HG02678 (cell line): ENCODE measurements around the gene DPP4.

ENCODE experiments used
- ATAC-seq: cut with Tn5 transposase; IDR thresholded peaks from one replicate; pipeline ENCODE4 v1.9.1; 2021; ENCODE audit warnings: mild to moderate bottlenecking, moderate library complexity; ENCODE audit not compliant: unreplicated experiment

The DPP4 gene

GRCh38 chr2:162073888-162074631, at the start of gene DPP4:
TSS of gene DPP4 (minus strand) at chr2:162074215. CDS start at chr2:162073981, 234 bp downstream.
- peak; percentile 89 for ATAC-seq

GRCh38 chr2:162118166-162119031, 44.4 kb upstream of the DPP4 start:
- ATAC-seq: no peak

- ATAC-seq: no peak
These were observed 42.3 kb upstream of the DPP4 start for GRCh38 chr2:162116352-162116751.

GRCh38 chr2:162115076-162115475, 41.1 kb upstream of the DPP4 start:
- no peak for ATAC-seq

- no peak for ATAC-seq
These were observed 40.3 kb upstream of the DPP4 start for GRCh38 chr2:162114271-162114670.

GRCh38 chr2:162113776-162114168, 39.8 kb upstream of the DPP4 start:
- no peak for ATAC-seq

GRCh38 chr2:162113088-162113775, 39.2 kb upstream of the DPP4 start:
- ATAC-seq: no peak

GRCh38 chr2:162111958-162112850, 38.2 kb upstream of the DPP4 start:
- ATAC-seq: no peak

- no peak for ATAC-seq
These were observed 33.4 kb upstream of the DPP4 start for GRCh38 chr2:162107361-162107901.

- ATAC-seq: no peak
These were observed 32.7 kb upstream of the DPP4 start for GRCh38 chr2:162106746-162107145.

GRCh38 chr2:162106146-162106551, 32.1 kb upstream of the DPP4 start:
- no peak for ATAC-seq

- ATAC-seq: no peak
These were observed 29.5 kb upstream of the DPP4 start for GRCh38 chr2:162103443-162104009.

GRCh38 chr2:162100579-162100978, 26.6 kb upstream of the DPP4 start:
- ATAC-seq: no peak

- ATAC-seq: no peak
These were observed 25.8 kb upstream of the DPP4 start for GRCh38 chr2:162099836-162100235.

GRCh38 chr2:162092658-162093556, 18.9 kb upstream of the DPP4 start:
- no peak for ATAC-seq

GRCh38 chr2:162092008-162092390, 18.0 kb upstream of the DPP4 start:
- no peak for ATAC-seq

GRCh38 chr2:162091325-162092007, 17.5 kb upstream of the DPP4 start:
- peak; percentile 51 for ATAC-seq

- no peak for ATAC-seq
These were observed 16.1 kb upstream of the DPP4 start for GRCh38 chr2:162090109-162090508.
